Muscle layer of duodenum (tissue), 2 donors: ENCODE results near the gene MTA3.

Experiments
- H3K27ac ChIP-seq: one replicate; pipeline ENCODE4 v1.7.0; 2013; ENCODE audit warnings: mild to moderate bottlenecking, low read length
- H3K27me3 ChIP-seq: one replicate; pipeline ENCODE4 v1.7.0; 2013; ENCODE audit warnings: low read depth, mild to moderate bottlenecking, control low read depth, low read length
- H3K36me3 ChIP-seq, 2 donors: one replicate each; pipeline ENCODE4 v1.7.0; 2013; ENCODE audit warnings: low read length in 2 of 2, control low read depth in 1 of 2, mild to moderate bottlenecking in 1 of 2; ENCODE audit not compliant: insufficient read depth in 2 of 2, control insufficient read depth in 1 of 2
- H3K4me1 ChIP-seq, 2 donors: one replicate each; pipeline ENCODE4 v1.7.0; 2013; ENCODE audit warnings: low read length in 2 of 2, mild to moderate bottlenecking in 2 of 2, control low read depth in 1 of 2, moderate library complexity in 1 of 2; ENCODE audit not compliant: insufficient read depth in 2 of 2, control insufficient read depth in 1 of 2
- H3K4me3 ChIP-seq, 2 donors: one replicate each; pipeline ENCODE4 v1.7.0; 2013; ENCODE audit warnings: low read length in 2 of 2, low read depth in 1 of 2, mild to moderate bottlenecking in 1 of 2
- H3K9me3 ChIP-seq, 2 donors: one replicate each; pipeline ENCODE4 v1.7.0; 2013; ENCODE audit warnings: low read length in 2 of 2, control low read depth in 1 of 2, mild to moderate bottlenecking in 1 of 2; ENCODE audit not compliant: control insufficient read depth in 1 of 2
- donor health status: healthy.

MTA3 gene

GRCh38 chr2:42568401-42569115 lies at the start of gene MTA3:
Gene MTA3 (plus strand): TSS chr2:42568632. CDS start chr2:42568746, 114 bp downstream.
- Histone ChIP-seq H3K4me1 (peaks cover 12 to 29% of the 10 kb centered on the region in 2 donors), H3K27ac (peak within 1 kb of the TSS; percentile 65), H3K9me3 (no peaks in the 10 kb centered on the region), H3K27me3 (no peaks in the 10 kb centered on the region), H3K36me3 (peaks cover 0 to 7% of the 10 kb centered on the region in 2 donors), H3K4me3 (peak within 1 kb of the TSS; percentile 69 to 70)

- Histone ChIP-seq H3K36me3 (no peaks in the 10 kb centered on the region), H3K9me3 (no peaks in the 10 kb centered on the region), H3K4me1 (no peaks in the 10 kb centered on the region), H3K27me3 (no peaks in the 10 kb centered on the region), H3K4me3 (no peak overlapping the region), H3K27ac (no peak overlapping the region)
Measured at GRCh38 chr2:42519624-42520023, 48.8 kb upstream of the MTA3 start.

GRCh38 chr2:42522035-42522434 lies 46.4 kb upstream of the MTA3 start:
- Histone ChIP-seq H3K4me3 (no peak overlapping the region), H3K27ac (no peak overlapping the region), H3K4me1 (no peaks in the 10 kb centered on the region), H3K9me3 (no peaks in the 10 kb centered on the region), H3K36me3 (no peaks in the 10 kb centered on the region), H3K27me3 (no peaks in the 10 kb centered on the region)

- Histone ChIP-seq H3K9me3 (no peaks in the 10 kb centered on the region), H3K4me1 (no peaks in the 10 kb centered on the region), H3K27ac (no peak overlapping the region), H3K4me3 (no peak overlapping the region), H3K36me3 (no peaks in the 10 kb centered on the region), H3K27me3 (no peaks in the 10 kb centered on the region)
Measured at GRCh38 chr2:42523341-42523740, 45.1 kb upstream of the MTA3 start.

- H3K36me3 ChIP-seq = no peaks in the 10 kb centered on the region
- H3K4me1 ChIP-seq = no peaks in the 10 kb centered on the region
- no peak overlapping the region for H3K27ac ChIP-seq
- no peak overlapping the region for H3K4me3 ChIP-seq
- no peaks in the 10 kb centered on the region for H3K9me3 ChIP-seq
- no peaks in the 10 kb centered on the region for H3K27me3 ChIP-seq
Measured at GRCh38 chr2:42532397-42532796, 36.0 kb upstream of the MTA3 start.

GRCh38 chr2:42537493-42537892 lies 30.9 kb upstream of the MTA3 start:
- no peaks in the 10 kb centered on the region for H3K9me3 ChIP-seq
- no peaks in the 10 kb centered on the region for H3K27me3 ChIP-seq
- no peaks in the 10 kb centered on the region for H3K36me3 ChIP-seq
- no peak overlapping the region for H3K27ac ChIP-seq
- no peak overlapping the region for H3K4me3 ChIP-seq
- H3K4me1 ChIP-seq = no peaks in the 10 kb centered on the region

- Histone ChIP-seq H3K4me3 (no peak overlapping the region), H3K36me3 (no peaks in the 10 kb centered on the region), H3K27ac (no peak overlapping the region), H3K4me1 (no peaks in the 10 kb centered on the region), H3K27me3 (no peaks in the 10 kb centered on the region), H3K9me3 (no peaks in the 10 kb centered on the region)
Measured at GRCh38 chr2:42542871-42543270, 25.6 kb upstream of the MTA3 start.

- H3K4me1 ChIP-seq = no peaks in the 10 kb centered on the region
- no peak overlapping the region for H3K27ac ChIP-seq
- H3K36me3 ChIP-seq = no peaks in the 10 kb centered on the region
- no peaks in the 10 kb centered on the region for H3K9me3 ChIP-seq
- no peaks in the 10 kb centered on the region for H3K27me3 ChIP-seq
- no peak overlapping the region for H3K4me3 ChIP-seq
Measured at GRCh38 chr2:42545023-42545721, 23.3 kb upstream of the MTA3 start.

GRCh38 chr2:42545841-42546390 lies 22.5 kb upstream of the MTA3 start:
- Histone ChIP-seq H3K27ac (no peak overlapping the region), H3K27me3 (no peaks in the 10 kb centered on the region), H3K36me3 (no peaks in the 10 kb centered on the region), H3K4me3 (no peak overlapping the region), H3K9me3 (no peaks in the 10 kb centered on the region), H3K4me1 (no peaks in the 10 kb centered on the region)

- Histone ChIP-seq H3K4me3 (no peak overlapping the region), H3K9me3 (no peaks in the 10 kb centered on the region), H3K27me3 (no peaks in the 10 kb centered on the region), H3K36me3 (no peaks in the 10 kb centered on the region), H3K4me1 (no peaks in the 10 kb centered on the region), H3K27ac (no peak overlapping the region)
Measured at GRCh38 chr2:42547014-42547413, 21.4 kb upstream of the MTA3 start.

- Histone ChIP-seq H3K9me3 (no peaks in the 10 kb centered on the region), H3K27ac (no peak overlapping the region), H3K4me1 (no peaks in the 10 kb centered on the region), H3K27me3 (no peaks in the 10 kb centered on the region), H3K4me3 (no peak overlapping the region), H3K36me3 (no peaks in the 10 kb centered on the region)
Measured at GRCh38 chr2:42547446-42548295, 20.8 kb upstream of the MTA3 start.
